Endodermal cell (in vitro differentiated cells): ENCODE data around the gene DSCAML1. TPM values are rescaled to one million over a fixed set of nuclear protein-coding genes. Genes with fewer than 3 reads are reported as not detected.

Source experiments
- DNase-seq: peaks from one replicate; pipeline ENCODE4 v3.0.0-alpha.2; 2017
- H3K27ac ChIP-seq: 2 replicates; pipeline ENCODE4 v1.5.1; 2013; ENCODE audit warnings: mild to moderate bottlenecking, low read depth, low read length, moderate library complexity
- H3K27me3 ChIP-seq: 2 replicates; pipeline ENCODE4 v1.6.1; 2013; ENCODE audit warnings: mild to moderate bottlenecking, low read length, moderate library complexity; ENCODE audit not compliant: insufficient read depth, control insufficient read depth, poor library complexity, severe bottlenecking
- H3K36me3 ChIP-seq: 2 replicates; pipeline ENCODE4 v1.7.0; 2013; ENCODE audit warnings: mild to moderate bottlenecking, low read length, moderate library complexity; ENCODE audit not compliant: control insufficient read depth, insufficient read depth
- H3K4me1 ChIP-seq: one replicate; pipeline ENCODE4 v1.7.0; 2013; ENCODE audit warnings: low read length; ENCODE audit not compliant: control insufficient read depth, insufficient read depth
- H3K4me3 ChIP-seq: 2 replicates; pipeline ENCODE4 v1.5.1; 2013; ENCODE audit warnings: mild to moderate bottlenecking, low read length, moderate library complexity
- H3K9ac ChIP-seq: 2 replicates; pipeline ENCODE4 v1.6.1; 2013; ENCODE audit warnings: mild to moderate bottlenecking, low read length, moderate library complexity; ENCODE audit not compliant: poor library complexity, severe bottlenecking; ENCODE audit errors: extremely low read depth
- H3K9me3 ChIP-seq: 2 replicates; pipeline ENCODE4 v1.6.1; 2013; ENCODE audit warnings: mild to moderate bottlenecking, low read length, moderate library complexity; ENCODE audit not compliant: control insufficient read depth
- H3K27ac Mint-ChIP-seq: 2 replicates; pipeline ENCODE4 v1.8.0; 2020; ENCODE audit warnings: mixed read lengths
- H3K27me3 Mint-ChIP-seq: 2 replicates; pipeline ENCODE4 v1.8.0; 2021; ENCODE audit warnings: mild to moderate bottlenecking, mixed read lengths; ENCODE audit not compliant: insufficient read depth
- H3K36me3 Mint-ChIP-seq: 2 replicates; pipeline ENCODE4 v1.8.0; 2020; ENCODE audit warnings: low read depth, mixed read lengths
- H3K4me1 Mint-ChIP-seq: 2 replicates; pipeline ENCODE4 v1.8.0; 2020; ENCODE audit warnings: mixed read lengths
- H3K4me3 Mint-ChIP-seq: 2 replicates; pipeline ENCODE4 v1.8.0; 2020; ENCODE audit warnings: mild to moderate bottlenecking, moderate library complexity, mixed read lengths
- H3K9me3 Mint-ChIP-seq: 2 replicates; pipeline ENCODE4 v1.8.0; 2020; ENCODE audit warnings: mild to moderate bottlenecking, mixed read lengths
- WGBS, 2 experiments: methylation state at CpG; one replicate each; pipeline versions ENCODE4 v1.1.5 to v1.1.7; 2013; ENCODE audit warnings: missing lambda C conversion rate in 2 of 2, mixed read lengths in 1 of 2; ENCODE audit not compliant: insufficient coverage in 1 of 2, insufficient read length in 1 of 2; 5-methylcytosine and 5-hydroxymethylcytosine counted together
- total RNA-seq, 2 donors: library from RNA; stranded (reverse); fragmentation: NEBNext Ultra II Directional in 1 of 2; extraction: Animal tissue kit (Norgen Biotek cat#: 25700) in 1 of 2; gene quantifications; 2 replicates in 1 of 2; 3 replicates in 1 of 2; pipeline ENCODE4 v1.2.1, GENCODE V29; 2021
- TF ChIP-seq, protein P1 (sequence below): fragments of 200-600 bp; sonication (generic); conservative IDR thresholded peaks from 2 replicates; pipeline ENCODE4 v1.5.0; 2021; ENCODE audit warnings: antibody characterized with exemption, mild to moderate bottlenecking

DSCAML1 gene
- total RNA-seq, 2 donors from 2014 or later: 5.6 to 10.9 TPM

GRCh38 chr11:117563556-117563955, 233.5 kb downstream of the DSCAML1 start:
- H3K9me3 Mint-ChIP-seq: peaks cover under 1% of the 10 kb centered on the region
- no peak for DNase-seq
- H3K4me3 ChIP-seq: no peak overlapping the region
- H3K36me3 ChIP-seq: no peaks in the 10 kb centered on the region
- no peaks in the 10 kb centered on the region for H3K36me3 Mint-ChIP-seq
- H3K27ac Mint-ChIP-seq: no peak overlapping the region
- H3K4me3 Mint-ChIP-seq: no peak overlapping the region
- H3K4me1 Mint-ChIP-seq: peaks cover 8% of the 10 kb centered on the region
- peaks cover 58% of the 10 kb centered on the region for H3K27me3 Mint-ChIP-seq
- TF ChIP-seq, protein P1, sequence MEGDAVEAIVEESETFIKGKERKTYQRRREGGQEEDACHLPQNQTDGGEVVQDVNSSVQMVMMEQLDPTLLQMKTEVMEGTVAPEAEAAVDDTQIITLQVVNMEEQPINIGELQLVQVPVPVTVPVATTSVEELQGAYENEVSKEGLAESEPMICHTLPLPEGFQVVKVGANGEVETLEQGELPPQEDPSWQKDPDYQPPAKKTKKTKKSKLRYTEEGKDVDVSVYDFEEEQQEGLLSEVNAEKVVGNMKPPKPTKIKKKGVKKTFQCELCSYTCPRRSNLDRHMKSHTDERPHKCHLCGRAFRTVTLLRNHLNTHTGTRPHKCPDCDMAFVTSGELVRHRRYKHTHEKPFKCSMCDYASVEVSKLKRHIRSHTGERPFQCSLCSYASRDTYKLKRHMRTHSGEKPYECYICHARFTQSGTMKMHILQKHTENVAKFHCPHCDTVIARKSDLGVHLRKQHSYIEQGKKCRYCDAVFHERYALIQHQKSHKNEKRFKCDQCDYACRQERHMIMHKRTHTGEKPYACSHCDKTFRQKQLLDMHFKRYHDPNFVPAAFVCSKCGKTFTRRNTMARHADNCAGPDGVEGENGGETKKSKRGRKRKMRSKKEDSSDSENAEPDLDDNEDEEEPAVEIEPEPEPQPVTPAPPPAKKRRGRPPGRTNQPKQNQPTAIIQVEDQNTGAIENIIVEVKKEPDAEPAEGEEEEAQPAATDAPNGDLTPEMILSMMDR: no peak
- 92 to 94% methylated on average over 7 of the region's 7 CpGs for WGBS, 2 experiments
- peaks cover 61% of the 10 kb centered on the region for H3K27me3 ChIP-seq
- no peak overlapping the region for H3K27ac ChIP-seq
- H3K9ac ChIP-seq: no peak overlapping the region
- peaks cover 4% of the 10 kb centered on the region for H3K4me1 ChIP-seq
- no peaks in the 10 kb centered on the region for H3K9me3 ChIP-seq

GRCh38 chr11:117562136-117562535, 234.9 kb downstream of the DSCAML1 start:
- Histone ChIP-seq H3K27me3 (peaks cover 75% of the 10 kb centered on the region), H3K9ac (no peak overlapping the region), H3K4me1 (peaks cover 4% of the 10 kb centered on the region), H3K4me3 (no peak overlapping the region), H3K27ac (no peak overlapping the region), H3K9me3 (no peaks in the 10 kb centered on the region), H3K36me3 (no peaks in the 10 kb centered on the region)
- 91 to 94% methylated on average over 6 of the region's 6 CpGs for WGBS, 2 experiments
- DNase-seq: no peak
- peaks cover 22% of the 10 kb centered on the region for H3K4me1 Mint-ChIP-seq
- no peaks in the 10 kb centered on the region for H3K36me3 Mint-ChIP-seq
- TF ChIP-seq, protein P1: no peak
- no peak overlapping the region for H3K27ac Mint-ChIP-seq
- no peak overlapping the region for H3K4me3 Mint-ChIP-seq
- H3K27me3 Mint-ChIP-seq: peaks cover 70% of the 10 kb centered on the region
- no peaks in the 10 kb centered on the region for H3K9me3 Mint-ChIP-seq

- Mint-ChIP-seq H3K9me3 (no peaks in the 10 kb centered on the region), H3K4me3 (no peak overlapping the region), H3K27me3 (peaks cover 82% of the 10 kb centered on the region), H3K27ac (no peak overlapping the region), H3K36me3 (no peaks in the 10 kb centered on the region), H3K4me1 (peaks cover 21% of the 10 kb centered on the region)
- Histone ChIP-seq H3K9me3 (no peaks in the 10 kb centered on the region), H3K27ac (no peak overlapping the region), H3K4me1 (peaks cover 2% of the 10 kb centered on the region), H3K36me3 (no peaks in the 10 kb centered on the region), H3K27me3 (peaks cover 87% of the 10 kb centered on the region), H3K9ac (no peak overlapping the region), H3K4me3 (no peak overlapping the region)
- TF ChIP-seq, protein P1: no peak
- 64 to 73% methylated on average over 3 to 5 of the region's 5 CpGs for WGBS, 2 experiments
- DNase-seq: no peak
Observed at GRCh38 chr11:117560780-117561530, 236.1 kb downstream of the DSCAML1 start.
